Breast epithelium (tissue), 3 donors: ENCODE measurements around the gene RNF151.

ENCODE experiments used
- CTCF ChIP-seq, 3 donors: fragments of 450-650 bp; IDR thresholded peaks; one replicate each; pipeline ENCODE4 v1.5.1; 2016 to 2017; ENCODE audit warnings: antibody characterized with exemption in 3 of 3, mild to moderate bottlenecking in 3 of 3, moderate library complexity in 3 of 3
- POLR2A ChIP-seq: fragments of 450-650 bp; IDR thresholded peaks from one replicate; pipeline ENCODE4 v1.6.1; 2016; ENCODE audit warnings: antibody characterized with exemption, mild to moderate bottlenecking, moderate library complexity

DNA sequence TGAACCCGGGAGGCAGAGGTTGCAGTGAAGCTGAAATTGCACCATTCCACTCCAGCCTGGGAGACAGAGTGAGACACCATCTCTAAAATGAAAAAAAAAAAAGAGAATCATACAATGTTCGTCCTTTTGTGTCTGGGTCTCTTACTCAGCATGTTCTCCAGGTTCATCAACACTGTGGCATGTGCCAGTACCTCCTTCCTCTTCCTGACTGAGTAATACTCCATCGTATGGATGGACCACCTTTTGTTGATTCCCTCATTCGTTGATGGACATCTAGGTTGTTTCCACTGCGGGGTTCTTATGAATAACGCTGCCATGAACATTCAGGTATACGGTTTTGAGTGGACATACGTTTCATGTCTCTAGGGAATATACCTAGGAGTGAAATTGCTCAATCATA lies 44.3 kb upstream of the RNF151 start:
- TF ChIP-seq CTCF (IDR thresholded peaks at IDR 0.05) (no peak), POLR2A (no peak)
